PFSK-1 (cell line): ENCODE measurements around the gene ACACA.

Experiments used
- FOXP2 ChIP-seq: optimal IDR thresholded peaks from 2 replicates; pipeline ENCODE3; 2011; ENCODE audit warnings: borderline replicate concordance, control low read depth, inconsistent platforms; ENCODE audit not compliant: insufficient read depth; ENCODE audit errors: extremely low read length, extremely low read depth
- POLR2AphosphoS5 ChIP-seq: IDR thresholded peaks from 2 replicates; pipeline ENCODE4 v1.6.1; 2012; ENCODE audit warnings: low read depth, mild to moderate bottlenecking, control low read depth, low read length, moderate library complexity
- SIN3A ChIP-seq: IDR thresholded peaks from 2 replicates; pipeline ENCODE4 v1.6.1; 2012; ENCODE audit warnings: mild to moderate bottlenecking, low read length, moderate library complexity, borderline replicate concordance; ENCODE audit not compliant: insufficient read depth
- TAF1 ChIP-seq: IDR thresholded peaks from 2 replicates; pipeline ENCODE4 v1.6.1; 2012; ENCODE audit warnings: low read length, control low read depth, borderline replicate concordance; ENCODE audit not compliant: insufficient read depth
- TF ChIP-seq, protein P1 (sequence below), 2 experiments: IDR thresholded peaks; 2 replicates each; pipeline versions ENCODE4 v1.6.1 to v1.8.0; 2011 to 2012; ENCODE audit warnings: low read depth in 2 of 2, low read length in 2 of 2, control low read depth in 1 of 2, inconsistent platforms in 1 of 2, mild to moderate bottlenecking in 1 of 2, moderate library complexity in 1 of 2; ENCODE audit not compliant: insufficient read depth in 1 of 2

DNA sequence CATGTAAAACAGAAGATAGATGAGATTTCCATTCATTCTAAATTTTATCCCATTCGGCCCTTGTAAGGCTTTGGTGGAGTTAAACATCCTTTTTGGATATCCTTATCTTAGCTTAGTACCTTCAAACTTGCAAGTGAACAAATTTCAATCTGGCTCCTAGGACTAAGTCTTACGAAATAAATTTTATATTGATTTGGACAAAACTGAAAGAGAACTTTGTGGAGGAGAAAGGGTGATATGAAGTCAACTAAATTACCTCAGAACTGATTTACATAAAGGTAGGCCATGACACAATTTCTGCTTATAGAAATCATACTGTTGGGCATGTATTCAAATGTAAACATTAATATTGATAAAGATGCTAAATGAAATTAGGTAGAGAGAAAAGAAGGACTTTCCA is 206.1 kb downstream of the ACACA start:
- TF ChIP-seq POLR2AphosphoS5 (no peak), TAF1 (no peak), SIN3A (no peak), FOXP2 (no peak)
- TF ChIP-seq, protein P1, sequence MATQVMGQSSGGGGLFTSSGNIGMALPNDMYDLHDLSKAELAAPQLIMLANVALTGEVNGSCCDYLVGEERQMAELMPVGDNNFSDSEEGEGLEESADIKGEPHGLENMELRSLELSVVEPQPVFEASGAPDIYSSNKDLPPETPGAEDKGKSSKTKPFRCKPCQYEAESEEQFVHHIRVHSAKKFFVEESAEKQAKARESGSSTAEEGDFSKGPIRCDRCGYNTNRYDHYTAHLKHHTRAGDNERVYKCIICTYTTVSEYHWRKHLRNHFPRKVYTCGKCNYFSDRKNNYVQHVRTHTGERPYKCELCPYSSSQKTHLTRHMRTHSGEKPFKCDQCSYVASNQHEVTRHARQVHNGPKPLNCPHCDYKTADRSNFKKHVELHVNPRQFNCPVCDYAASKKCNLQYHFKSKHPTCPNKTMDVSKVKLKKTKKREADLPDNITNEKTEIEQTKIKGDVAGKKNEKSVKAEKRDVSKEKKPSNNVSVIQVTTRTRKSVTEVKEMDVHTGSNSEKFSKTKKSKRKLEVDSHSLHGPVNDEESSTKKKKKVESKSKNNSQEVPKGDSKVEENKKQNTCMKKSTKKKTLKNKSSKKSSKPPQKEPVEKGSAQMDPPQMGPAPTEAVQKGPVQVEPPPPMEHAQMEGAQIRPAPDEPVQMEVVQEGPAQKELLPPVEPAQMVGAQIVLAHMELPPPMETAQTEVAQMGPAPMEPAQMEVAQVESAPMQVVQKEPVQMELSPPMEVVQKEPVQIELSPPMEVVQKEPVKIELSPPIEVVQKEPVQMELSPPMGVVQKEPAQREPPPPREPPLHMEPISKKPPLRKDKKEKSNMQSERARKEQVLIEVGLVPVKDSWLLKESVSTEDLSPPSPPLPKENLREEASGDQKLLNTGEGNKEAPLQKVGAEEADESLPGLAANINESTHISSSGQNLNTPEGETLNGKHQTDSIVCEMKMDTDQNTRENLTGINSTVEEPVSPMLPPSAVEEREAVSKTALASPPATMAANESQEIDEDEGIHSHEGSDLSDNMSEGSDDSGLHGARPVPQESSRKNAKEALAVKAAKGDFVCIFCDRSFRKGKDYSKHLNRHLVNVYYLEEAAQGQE (IDR thresholded peaks at IDR 0.05; ENCODE audit: insufficient read depth in 1 of 2, low read depth in 2 of 2, low read length in 2 of 2), result no peak
